HS-27A (cell line): ENCODE measurements around the gene PSMD14.
"Not testable (repeated sequence)": the region's sequence is repeated elsewhere in the genome, so short reads cannot be mapped to it uniquely, and the experiment has no call there.

Experiments used
- DNase-seq: peaks from one replicate; pipeline ENCODE4 v3.0.0-alpha.2; 2012; ENCODE audit warnings: low read depth, missing footprints

Gene PSMD14

DNA sequence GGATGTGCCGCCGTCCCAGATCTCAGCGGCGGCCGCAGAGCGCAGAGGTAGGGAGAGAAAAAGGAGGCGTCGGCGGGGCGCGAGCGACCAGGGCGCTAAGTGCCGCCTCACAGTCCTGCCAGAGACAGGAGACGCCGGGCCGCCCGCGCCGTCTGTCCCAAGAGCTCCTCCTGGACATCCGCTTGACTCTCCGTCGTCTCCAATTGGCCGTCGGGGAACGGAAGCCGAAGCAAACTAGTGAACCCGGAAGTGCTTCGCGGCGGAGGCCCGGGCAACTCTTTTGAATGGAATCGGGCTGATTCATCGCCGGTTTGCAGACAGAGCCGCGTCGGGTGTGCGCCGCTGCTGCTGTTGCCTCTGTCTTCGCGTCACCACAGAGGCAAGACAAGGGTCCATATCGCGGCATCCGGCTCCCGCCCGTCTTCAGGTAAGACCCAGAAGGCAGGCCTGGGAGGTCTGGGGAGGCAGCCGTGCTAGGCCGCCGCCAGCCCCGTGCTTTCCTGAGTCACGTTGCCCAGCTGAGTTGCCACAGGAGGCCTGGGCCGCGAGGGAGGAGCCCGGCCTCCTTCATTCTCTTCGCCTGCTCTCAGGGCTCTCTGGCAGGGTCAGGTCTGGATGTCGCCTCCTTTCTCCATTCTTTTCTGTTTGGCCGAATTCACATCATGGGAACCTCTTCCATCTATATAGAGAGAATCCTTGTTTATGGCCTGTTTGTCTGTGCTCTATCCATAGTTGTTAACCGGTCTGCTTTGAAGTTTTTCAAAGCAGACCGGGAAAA, at the start of gene PSMD14:
Gene PSMD14 (plus strand): TSS at position 248 of the 778 bp plus-strand sequence. CDS start 10,401 bp downstream, outside the sequence.
- DNase-seq: peak; percentile 74

DNA sequence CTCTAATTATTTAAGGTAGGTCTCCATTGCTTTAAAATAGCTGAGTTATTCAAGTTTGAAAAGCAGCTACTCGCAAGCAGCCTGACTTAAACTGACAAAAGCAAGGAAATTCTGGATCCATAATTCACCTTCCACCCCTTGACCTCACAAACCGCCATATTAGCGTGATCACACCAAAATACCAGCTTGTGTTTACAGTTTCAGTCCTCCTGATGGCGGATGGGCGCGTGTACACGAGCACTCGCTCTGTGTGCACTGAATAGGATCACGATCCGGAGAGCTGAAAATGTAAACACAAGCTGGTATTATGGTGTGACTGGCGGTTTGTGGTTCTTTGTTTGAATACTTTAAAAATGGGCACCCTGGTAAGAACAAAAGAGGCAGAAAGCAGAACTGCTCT, 42.4 kb upstream of the PSMD14 start:
- DNase-seq: no peak

DNA sequence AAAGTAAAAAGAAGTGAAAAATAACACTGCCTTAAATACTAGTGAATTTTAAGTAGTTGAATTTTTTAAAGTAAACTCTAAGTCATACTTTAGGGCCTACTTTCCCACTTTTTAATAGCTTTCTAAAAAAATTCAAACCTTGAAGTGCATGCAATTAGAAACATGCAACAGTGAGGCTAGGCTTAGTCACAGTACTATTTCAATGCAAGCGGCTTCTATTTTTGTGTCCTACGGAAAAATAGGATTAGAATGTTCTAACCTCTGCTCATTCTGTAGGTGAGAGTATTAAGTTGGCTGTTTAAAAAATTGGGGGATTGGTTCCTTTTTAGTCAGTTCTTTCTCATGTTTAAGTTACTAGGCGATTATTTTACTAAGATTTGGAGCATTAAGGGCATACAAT, 39.1 kb upstream of the PSMD14 start:
- no peak for DNase-seq

DNA sequence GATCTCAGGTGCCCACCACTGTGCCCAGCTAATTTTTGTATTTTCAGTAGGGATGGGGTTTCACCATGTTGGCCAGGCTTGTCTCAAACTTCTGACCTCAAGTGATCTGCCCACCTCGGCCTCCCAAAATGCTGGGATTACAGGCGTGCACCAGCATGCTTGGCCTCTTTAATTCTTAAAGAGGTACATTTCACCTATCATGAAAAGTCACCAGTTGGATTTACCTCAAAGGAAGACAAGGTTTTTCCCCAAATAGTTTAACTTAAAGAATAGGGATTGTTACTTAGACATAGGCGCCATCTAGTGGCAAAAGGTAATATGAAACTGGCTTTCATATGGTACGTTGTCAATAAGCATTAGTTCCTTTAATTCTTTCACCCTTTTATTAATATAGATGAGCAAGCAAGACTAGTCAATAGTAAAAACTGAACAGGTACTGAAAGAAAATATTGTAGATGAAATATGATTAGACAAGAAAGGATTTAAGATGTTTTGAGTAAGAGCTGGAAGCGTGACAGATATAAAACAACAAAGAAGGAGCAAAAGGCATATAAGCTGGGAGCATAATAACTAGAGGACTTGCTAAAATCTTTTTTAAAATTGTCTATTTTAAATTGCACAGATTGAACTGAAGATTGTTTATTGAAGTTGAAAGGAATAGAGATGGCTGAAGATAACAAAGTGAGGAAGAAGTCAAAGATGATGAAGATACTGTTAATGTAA, 35.0 kb upstream of the PSMD14 start:
- peak; percentile 20 for DNase-seq

DNA sequence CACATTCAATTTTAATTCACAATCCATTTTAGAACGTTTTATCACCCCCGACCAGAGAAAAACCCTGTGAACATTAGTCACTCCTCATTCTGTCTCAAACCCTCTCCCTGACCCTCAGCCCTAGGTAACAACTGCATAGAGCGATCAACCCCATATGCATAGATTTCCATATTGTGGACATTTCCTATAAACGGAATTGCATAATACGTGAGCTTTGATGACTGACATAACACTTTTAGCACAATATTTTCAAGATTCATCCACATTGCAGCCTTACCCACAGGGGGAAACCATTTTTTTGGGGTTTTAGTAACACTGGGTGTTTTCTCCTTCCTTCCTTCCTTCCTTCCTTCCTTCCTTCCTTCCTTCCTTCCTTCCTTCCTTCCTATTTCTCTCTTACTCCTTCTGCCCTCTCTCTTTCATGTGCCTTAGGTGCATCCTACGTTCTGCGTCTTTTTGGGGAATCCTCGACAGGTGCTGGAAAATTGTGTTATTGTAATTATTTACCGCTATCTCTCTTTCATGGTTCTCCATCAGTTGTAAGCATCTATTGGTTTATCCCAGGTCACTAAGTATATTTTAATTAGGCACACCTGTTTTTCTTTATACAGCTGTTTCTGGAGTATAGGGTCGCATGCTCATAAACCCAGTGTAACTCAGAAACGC, 29.5 kb upstream of the PSMD14 start:
- not testable (repeated sequence) for DNase-seq

DNA sequence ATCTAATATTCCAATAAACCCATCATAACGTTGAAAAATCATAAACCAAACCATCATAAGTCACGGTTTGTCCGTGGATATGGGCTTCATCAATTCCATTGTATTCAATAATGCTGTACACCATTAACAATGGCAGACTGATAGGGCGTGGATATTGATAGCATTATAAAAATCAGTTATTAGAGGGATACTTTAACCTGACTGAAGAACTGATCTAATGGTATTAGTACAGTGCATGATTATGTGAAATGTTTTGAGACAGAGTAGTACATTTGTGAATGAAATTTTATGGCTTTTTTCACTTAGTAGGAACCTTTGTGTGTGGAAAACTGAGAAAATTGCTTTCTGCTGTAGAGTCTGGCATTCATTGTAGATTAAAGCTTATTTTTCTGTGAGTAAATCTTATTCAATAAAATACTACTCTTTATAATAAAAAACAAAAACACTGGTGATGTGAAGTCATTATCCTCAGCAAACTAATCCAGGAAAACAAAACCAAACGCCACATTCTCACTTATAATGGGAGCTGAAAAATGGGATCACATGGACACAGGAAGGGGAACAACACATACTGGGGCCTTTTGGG, 28.9 kb upstream of the PSMD14 start:
- not testable (repeated sequence) for DNase-seq

DNA sequence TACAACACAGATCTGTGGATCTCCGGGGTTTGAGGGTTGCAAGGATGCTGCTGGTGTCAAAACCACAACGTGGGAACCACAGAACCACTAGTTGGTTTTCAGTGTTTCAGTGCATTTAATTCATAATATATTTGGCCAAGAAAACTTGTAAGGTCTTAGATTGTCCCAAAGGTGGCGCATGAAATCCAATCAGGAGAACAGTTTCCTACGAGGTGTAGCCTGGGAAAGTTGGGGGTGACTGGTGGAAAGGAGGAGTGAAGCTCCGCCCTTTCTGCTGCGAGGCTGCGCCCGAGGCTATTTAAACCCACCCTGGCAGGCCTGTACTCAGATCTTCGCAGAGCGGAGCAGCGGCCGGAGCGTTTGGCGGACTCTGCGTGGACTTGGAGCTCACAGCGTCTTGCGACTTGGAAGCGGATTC, 27.3 kb upstream of the PSMD14 start:
- peak; percentile 1 for DNase-seq

DNA sequence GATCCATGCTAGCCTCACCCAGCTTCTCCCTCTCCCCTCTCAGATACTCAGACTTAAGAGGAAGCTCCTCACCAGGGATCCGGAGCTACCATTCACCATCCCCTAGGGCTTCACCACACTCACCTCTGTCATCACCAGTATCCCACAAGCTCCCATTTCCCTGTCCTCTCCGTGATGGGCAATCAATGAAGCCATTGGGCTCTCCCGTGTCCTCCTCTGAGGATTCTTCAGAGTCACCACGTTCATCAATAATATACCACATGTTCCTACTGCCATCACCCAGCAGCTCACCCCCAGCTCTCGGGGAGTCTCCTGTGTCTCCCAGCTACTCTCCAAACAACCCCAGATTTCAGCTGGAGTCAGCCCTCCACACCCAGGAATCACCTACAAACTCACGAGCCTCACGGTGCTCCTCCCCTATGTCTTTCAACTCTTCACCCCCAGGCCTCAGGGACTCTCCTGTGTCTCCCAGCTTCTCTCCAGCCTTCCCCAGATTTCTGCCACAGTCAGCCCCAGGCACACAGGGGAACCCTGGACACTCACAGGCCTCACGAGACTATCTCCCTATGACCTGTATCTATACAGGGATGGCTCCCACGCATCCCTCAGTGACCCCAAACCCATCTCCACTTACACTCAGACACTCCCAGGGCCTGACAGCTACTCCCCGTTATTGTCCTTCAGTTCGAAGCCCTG, 26.5 kb upstream of the PSMD14 start:
- DNase-seq: not testable (repeated sequence)

DNA sequence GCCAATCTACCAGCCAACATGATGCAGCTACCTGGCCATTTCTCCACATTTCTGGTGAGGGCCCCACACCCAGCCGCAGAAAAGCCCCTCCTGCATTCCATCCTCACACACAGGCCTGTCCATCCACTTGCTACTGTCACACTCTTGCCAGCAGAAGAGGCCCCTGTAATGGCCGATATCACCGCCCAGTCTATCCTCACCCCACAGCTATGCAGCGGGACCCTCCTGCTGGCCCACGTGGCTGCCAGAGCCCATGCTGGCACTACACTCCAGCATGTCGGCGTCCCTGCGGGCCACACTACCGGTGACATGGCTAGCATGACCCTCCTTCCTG, 25.9 kb upstream of the PSMD14 start:
- DNase-seq: not testable (repeated sequence)

DNA sequence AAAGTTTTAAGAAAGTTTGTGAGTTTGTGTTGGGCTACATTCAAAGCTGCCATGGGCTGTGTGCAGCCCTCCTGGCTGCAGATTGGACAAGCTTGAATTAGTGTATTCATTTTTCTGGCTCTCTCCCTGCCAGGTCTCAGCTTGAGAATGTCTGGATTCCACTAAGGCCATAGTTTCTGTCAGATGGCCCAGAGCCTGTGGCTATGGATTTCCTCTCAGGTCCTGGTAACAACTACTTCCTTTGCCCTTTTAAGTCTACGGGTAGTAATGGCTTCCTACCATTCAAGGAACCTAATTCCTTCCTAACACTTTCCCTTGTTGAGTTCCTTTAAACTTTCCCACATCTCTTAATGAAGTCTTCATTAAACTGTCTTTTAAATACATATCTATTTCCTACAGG, 24.3 kb upstream of the PSMD14 start:
- DNase-seq: no peak

DNA sequence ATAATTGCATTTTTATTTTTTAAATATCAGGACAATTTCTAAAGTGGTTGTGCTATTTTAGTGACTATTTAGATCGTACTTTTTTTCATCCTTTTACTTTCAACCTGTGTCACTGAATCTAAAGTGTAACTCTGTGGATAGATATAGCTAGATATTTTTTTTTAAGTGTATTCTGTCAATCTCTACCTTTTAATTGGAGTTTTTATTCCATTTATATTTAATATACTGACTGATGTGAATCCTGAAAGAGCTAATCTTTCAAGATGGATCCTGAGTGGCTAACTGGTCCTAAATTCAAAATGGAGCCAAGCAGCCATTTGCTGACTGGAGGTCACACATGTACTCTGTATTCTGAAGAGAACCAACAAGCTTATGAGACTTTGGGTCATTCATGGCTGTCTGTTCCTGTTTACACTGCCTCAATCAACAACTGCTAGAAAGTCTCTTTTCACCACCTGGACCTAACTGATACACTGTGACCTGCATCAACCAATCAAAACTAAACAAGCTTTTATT, 4.6 kb upstream of the PSMD14 start:
- DNase-seq: no peak

DNA sequence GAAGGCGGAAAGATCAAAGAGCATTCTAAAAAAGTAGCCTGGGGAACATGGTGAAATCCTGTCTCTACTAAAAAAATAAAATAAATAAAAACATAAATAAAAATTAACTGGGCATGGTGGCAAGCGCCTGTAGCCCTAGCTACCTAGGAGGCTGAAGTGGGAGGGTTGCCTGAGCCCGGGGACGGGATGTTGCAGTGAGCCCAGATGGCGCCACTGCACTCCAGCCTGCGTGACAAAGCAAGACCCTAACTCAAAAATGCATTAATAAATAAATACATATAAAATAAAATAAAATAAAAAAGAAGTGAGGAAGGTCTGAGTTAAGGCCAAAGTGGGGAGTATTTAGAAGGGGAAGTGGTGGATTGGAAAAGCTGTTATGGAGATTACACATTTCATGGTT, 1.3 kb upstream of the PSMD14 start:
- no peak for DNase-seq

DNA sequence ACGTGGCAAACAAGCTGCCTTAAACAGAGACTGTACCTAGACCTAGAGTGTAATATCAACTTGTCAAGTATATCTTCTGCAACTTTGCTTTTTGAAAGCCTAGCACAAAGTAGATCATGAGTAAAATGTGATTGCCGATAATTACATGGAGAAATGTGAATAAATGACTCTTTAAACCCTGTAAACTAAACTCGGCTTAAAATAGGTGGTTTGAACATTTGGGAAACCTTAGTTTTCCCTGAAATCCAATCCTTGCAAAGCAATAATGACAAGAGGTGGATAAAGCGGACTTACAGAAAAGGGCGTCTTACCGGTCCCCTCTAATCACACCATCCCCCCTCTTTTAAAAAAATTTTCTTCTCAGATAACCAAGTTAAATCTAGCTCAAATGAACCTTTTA, 549 bp upstream of the PSMD14 start:
- no peak for DNase-seq

DNA sequence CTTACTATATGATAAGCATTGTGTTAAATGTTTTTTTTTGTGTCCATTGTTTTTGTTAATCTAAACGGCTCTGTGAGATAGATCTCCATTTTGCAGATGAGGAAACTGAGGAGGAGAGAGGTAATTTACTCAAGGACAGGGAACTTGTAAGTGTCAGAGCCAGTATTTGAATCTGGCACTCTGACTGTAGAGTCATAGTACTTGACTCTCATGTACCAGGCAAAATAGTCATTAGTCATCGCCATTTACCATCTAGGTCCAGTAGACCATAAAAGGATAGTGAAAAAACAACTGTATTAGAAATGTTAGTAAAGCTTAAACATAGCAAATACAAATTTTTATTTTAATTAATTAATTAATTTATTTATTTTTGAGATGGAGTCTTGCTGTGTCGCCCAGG, 4.8 kb downstream of the PSMD14 start:
- DNase-seq: no peak

DNA sequence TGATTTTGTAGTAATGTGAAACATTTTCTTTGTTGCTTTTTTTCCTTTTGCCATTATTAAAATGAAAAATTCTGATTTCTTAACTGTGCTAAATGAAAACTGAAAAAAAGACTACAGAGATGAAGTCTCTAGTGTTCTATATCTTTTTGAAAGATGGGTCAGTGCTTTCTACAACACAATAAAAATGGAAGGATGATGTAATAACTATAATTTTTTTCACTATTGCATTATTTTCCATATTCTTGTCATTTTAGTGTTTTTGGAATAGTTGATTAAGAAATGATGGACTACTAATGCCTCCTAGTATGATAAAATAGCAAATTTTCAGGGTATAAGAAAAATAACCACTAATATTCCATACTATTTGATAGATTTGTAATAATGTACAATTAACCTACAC, 7.2 kb downstream of the PSMD14 start:
- no peak for DNase-seq

DNA sequence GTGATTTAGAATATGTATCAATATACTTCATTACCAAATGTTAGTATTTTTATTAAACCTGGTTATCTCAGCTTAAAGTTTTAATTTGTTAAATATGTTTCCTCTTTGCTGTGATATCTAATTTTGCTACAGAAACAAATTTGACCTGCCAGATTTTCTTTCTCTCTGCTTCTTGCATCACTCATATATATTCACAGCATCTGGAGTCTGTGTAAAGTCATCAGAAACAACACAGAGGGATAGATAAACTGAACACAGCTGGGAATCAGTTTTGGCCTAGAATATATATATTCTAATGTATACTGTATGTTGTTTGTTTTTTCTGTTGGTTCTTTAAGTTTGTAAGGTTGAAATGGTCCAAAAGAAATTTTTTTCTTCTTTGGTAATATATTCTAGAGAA, 8.5 kb downstream of the PSMD14 start:
- DNase-seq: no peak

DNA sequence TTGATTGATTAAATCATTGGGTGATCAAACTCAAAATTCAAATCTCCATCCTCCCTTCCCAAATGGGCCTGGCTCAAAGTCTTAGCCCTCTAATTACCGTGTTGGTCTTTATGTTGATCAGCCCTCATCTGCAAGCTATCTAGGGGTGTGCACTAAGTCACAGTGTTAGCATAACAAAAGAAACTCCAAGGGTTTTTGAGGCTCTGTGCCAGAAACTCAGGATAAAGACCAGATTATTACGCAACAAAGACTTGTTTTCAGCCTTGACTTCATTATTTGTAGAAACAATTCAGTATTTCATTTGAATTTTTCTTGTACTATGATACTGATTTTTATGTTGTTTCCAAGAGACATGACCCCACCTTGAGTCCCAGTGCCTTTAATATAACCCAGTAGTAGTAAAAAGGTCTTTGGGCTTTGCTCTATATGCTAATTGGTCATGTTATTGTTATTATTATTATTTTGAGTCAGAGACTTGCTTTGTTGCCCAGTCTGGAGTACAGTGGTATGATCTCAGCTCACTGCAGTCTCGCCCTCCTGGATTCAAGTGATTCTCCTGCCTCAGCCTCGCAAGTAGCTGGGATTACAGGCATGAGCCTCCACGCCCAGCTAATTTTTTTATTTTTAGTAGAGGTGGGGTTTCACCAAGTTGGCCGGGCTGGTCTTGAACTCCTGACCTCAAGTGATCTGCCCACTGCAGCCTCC, 13.9 kb downstream of the PSMD14 start:
- DNase-seq: no peak

DNA sequence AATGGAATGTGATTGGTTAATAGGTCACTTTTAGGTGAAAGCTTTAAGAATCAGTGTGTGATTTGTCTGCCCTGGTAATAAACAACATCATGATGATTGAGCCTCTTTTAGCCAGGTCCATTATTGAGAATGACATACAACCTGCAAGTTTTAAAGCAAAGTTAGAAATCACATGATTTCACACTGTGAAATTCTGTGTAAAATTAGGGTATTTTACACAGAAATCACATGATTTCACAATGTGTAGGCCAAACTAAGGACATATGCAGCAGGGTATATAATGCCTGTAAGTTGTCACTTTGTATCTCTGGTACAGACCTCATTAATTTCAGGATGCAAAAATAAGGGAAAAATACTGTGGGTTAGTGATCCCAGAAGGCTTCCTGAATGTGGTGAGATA, 16.7 kb downstream of the PSMD14 start:
- DNase-seq: no peak

DNA sequence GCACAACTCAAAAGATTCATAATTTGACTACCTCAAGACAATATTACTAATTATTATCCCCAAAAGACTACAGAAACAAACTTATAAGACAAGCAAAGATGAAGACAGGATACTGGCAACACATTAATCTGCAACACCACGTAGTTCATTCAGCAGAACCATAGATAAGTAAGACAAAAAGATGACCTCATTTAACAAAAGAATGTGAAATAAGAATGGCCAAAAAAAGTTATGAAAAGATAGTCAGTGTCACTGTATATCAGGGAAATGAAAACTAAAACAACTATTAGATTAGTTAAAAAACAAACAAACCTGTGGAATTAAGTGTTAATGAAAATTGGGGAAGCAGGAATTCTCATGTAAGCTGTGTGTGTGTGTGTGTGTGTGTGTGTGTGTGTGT, 19.4 kb downstream of the PSMD14 start:
- no peak for DNase-seq

DNA sequence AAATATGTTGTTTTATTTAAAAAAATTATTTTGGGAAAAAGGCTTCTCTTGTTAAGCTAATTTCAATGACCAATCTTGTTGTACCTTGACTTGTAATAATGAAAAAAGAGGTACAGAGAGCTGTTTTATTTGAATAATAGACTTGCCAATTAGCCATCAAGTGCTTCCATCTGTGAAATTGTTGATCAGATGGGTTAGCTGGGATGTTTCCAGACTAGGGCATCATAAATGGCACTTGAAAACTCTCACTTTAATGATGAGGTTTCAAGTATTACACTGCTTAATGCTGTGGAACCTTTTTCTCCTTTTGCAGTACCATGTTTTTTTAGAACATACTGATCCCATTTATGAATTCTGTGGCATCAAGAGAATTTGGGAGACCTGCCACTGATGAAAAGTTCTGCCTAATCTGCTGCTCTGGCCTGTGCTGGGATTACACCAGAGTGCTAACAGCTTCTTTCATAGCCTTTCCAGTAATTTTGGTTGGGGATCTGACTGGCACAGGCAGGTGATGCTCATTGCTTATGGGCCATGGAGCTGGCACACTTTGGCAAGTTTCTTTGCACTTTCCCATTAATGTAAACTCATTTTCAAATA, 24.2 kb downstream of the PSMD14 start:
- no peak for DNase-seq

DNA sequence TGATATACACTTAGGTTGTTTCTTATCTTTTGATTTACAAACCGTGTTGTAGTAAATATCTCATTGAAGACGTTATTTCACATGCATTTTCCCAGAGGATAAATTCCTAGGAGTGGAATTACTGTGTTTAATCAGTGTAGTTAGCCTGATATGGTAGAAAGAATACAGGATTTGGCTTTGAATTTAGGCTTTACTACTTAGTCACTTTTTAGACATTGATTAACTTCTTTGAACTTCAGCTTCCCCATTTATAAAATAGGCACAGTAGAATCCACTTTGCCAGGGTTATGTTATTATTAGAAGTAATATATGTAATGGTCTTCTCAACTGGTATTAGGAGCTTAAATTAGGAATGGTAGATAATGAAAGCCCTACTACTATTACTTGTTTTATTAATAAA, 27.4 kb downstream of the PSMD14 start:
- DNase-seq: no peak
